Activated CD4-positive, alpha-beta T cell treated with anti-CD3 and anti-CD28 coated beads, Interleukin-10, Interleukin-2, amounts not matched to agents 100 ng/mL and 50 ng/mL, durations not matched to agents 16 hours and 8 hours (primary cell): ENCODE results near the gene KDM3B.
"Not testable (repeated sequence)": the region's sequence is repeated elsewhere in the genome, so short reads cannot be mapped to it uniquely, and the experiment has no call there.

ENCODE experiments used
- DNase-seq: peaks from one replicate; pipeline ENCODE4 v3.0.0-alpha.2; 2020

The KDM3B gene

GRCh38 chr5:138468133-138468965 lies 115.9 kb downstream of the KDM3B start:
- DNase-seq, result no peak

GRCh38 chr5:138468966-138469539 lies 116.6 kb downstream of the KDM3B start:
- no peak for DNase-seq

GRCh38 chr5:138469540-138470321 lies 117.2 kb downstream of the KDM3B start:
- DNase-seq, result no peak

GRCh38 chr5:138470322-138471051 lies 118.0 kb downstream of the KDM3B start:
- DNase-seq, result no peak

- no peak for DNase-seq
Measured at GRCh38 chr5:138471052-138471361, 118.5 kb downstream of the KDM3B start.

- DNase-seq, result no peak
Measured at GRCh38 chr5:138472353-138472752, 119.9 kb downstream of the KDM3B start.

GRCh38 chr5:138473151-138473550 lies 120.7 kb downstream of the KDM3B start:
- DNase-seq, result not testable (repeated sequence)

GRCh38 chr5:138476918-138477317 lies 124.4 kb downstream of the KDM3B start:
- DNase-seq, result no peak

GRCh38 chr5:138482638-138483037 lies 130.2 kb downstream of the KDM3B start:
- DNase-seq, result no peak
